ENCODE data around the gene UBR2. TPM values are rescaled to one million over a fixed set of nuclear protein-coding genes. Genes with fewer than 3 reads are reported as not detected.

The UBR2 gene
- total and polyA plus RNA-seq, 9 donors, result 13.5 to 22.6 (median 15.3) TPM

GRCh38 chr6:42530296-42530695 lies 33.5 kb upstream of the UBR2 start:
- 83% methylated on average over 1 of the region's 1 CpG for WGBS (ENCODE audit: insufficient coverage)
- DNase-seq, result no peak
- H3K27ac ChIP-seq (ENCODE audit: low read length), result no peak overlapping the region
- no peaks in the 10 kb centered on the region for H3K27me3 ChIP-seq (ENCODE audit: control insufficient read depth, insufficient read depth, low read length)
- H3K4me3 ChIP-seq (ENCODE audit: low read length), result no peak overlapping the region
- no peaks in the 10 kb centered on the region for H3K4me1 ChIP-seq (ENCODE audit: control insufficient read depth, insufficient read depth, low read length)
- H3K36me3 ChIP-seq (ENCODE audit: control insufficient read depth, insufficient read depth, low read length), result no peaks in the 10 kb centered on the region
- no peaks in the 10 kb centered on the region for H3K9me3 ChIP-seq (replicated peaks; ENCODE audit: control insufficient read depth, low read depth, low read length)

DNA sequence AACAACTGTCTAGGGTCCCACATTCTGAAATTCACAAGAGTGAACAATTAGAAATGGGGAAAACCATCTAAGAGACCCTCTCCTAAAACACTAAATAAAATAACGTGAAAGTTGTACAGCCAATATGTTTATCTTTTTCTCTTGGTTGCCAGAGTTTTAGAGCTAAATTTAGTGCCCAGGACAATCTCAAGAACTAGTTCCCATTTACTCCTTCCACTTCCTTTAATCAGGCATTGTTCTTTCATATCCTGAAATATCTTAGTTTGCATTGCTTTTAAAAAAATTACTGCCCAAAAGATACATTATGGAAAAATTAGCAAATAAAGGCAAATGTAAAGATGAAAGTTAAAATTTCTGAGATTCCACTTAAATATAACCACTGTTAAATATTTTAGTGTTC lies 33.1 kb upstream of the UBR2 start:
- WGBS (ENCODE audit: insufficient coverage), result no CpG with 5 or more reads among the region's 1 CpG
- DNase-seq, result peak; percentile 11
- Histone ChIP-seq H3K27ac (ENCODE audit: low read length) (no peak overlapping the region), H3K4me1 (ENCODE audit: control insufficient read depth, insufficient read depth, low read length) (no peaks in the 10 kb centered on the region), H3K9me3 (replicated peaks; ENCODE audit: control insufficient read depth, low read depth, low read length) (no peaks in the 10 kb centered on the region), H3K4me3 (ENCODE audit: low read length) (no peak overlapping the region), H3K36me3 (ENCODE audit: control insufficient read depth, insufficient read depth, low read length) (no peaks in the 10 kb centered on the region), H3K27me3 (ENCODE audit: control insufficient read depth, insufficient read depth, low read length) (no peaks in the 10 kb centered on the region)

- H3K36me3 ChIP-seq (ENCODE audit: control insufficient read depth, insufficient read depth, low read length), result no peaks in the 10 kb centered on the region
- no peaks in the 10 kb centered on the region for H3K27me3 ChIP-seq (ENCODE audit: control insufficient read depth, insufficient read depth, low read length)
- no peak overlapping the region for H3K4me3 ChIP-seq (ENCODE audit: low read length)
- DNase-seq, result peak; percentile 62
- no peaks in the 10 kb centered on the region for H3K4me1 ChIP-seq (ENCODE audit: control insufficient read depth, insufficient read depth, low read length)
- H3K27ac ChIP-seq (ENCODE audit: low read length), result no peak overlapping the region
- no peaks in the 10 kb centered on the region for H3K9me3 ChIP-seq (replicated peaks; ENCODE audit: control insufficient read depth, low read depth, low read length)
These were observed 31.7 kb upstream of the UBR2 start for GRCh38 chr6:42532038-42532669.

GRCh38 chr6:42533794-42534193 lies 30.0 kb upstream of the UBR2 start:
- 100% methylated on average over 1 of the region's 5 CpGs for WGBS (ENCODE audit: insufficient coverage)
- no peaks in the 10 kb centered on the region for H3K27me3 ChIP-seq (ENCODE audit: control insufficient read depth, insufficient read depth, low read length)
- H3K4me1 ChIP-seq (ENCODE audit: control insufficient read depth, insufficient read depth, low read length), result no peaks in the 10 kb centered on the region
- no peaks in the 10 kb centered on the region for H3K9me3 ChIP-seq (replicated peaks; ENCODE audit: control insufficient read depth, low read depth, low read length)
- no peak for DNase-seq
- no peak overlapping the region for H3K27ac ChIP-seq (ENCODE audit: low read length)
- no peak overlapping the region for H3K4me3 ChIP-seq (ENCODE audit: low read length)
- no peaks in the 10 kb centered on the region for H3K36me3 ChIP-seq (ENCODE audit: control insufficient read depth, insufficient read depth, low read length)

GRCh38 chr6:42537536-42537935 lies 26.3 kb upstream of the UBR2 start:
- 100% methylated on average over 1 of the region's 1 CpG for WGBS (ENCODE audit: insufficient coverage)
- no peaks in the 10 kb centered on the region for H3K9me3 ChIP-seq (replicated peaks; ENCODE audit: control insufficient read depth, low read depth, low read length)
- no peak overlapping the region for H3K4me3 ChIP-seq (ENCODE audit: low read length)
- no peak overlapping the region for H3K27ac ChIP-seq (ENCODE audit: low read length)
- H3K27me3 ChIP-seq (ENCODE audit: control insufficient read depth, insufficient read depth, low read length), result no peaks in the 10 kb centered on the region
- no peaks in the 10 kb centered on the region for H3K36me3 ChIP-seq (ENCODE audit: control insufficient read depth, insufficient read depth, low read length)
- DNase-seq, result no peak
- no peaks in the 10 kb centered on the region for H3K4me1 ChIP-seq (ENCODE audit: control insufficient read depth, insufficient read depth, low read length)

DNA sequence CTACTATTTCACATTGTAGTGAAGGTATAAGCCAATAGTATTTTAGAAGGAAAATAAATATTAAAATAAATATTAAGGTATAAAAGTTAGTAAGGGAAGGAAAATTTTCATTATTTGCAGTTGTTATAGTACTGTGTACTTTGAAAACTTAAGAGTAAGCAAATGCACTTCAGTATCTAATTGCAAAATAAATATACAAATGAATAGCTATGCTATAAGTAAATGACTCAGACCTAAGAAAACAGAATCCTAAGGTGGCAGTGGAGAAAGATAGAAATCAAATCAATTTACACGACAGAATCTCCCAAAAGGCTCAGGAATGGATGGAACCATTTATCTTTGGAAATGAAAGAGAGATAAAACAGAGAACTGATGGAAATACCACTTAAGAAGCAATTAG lies 24.7 kb upstream of the UBR2 start:
- no peaks in the 10 kb centered on the region for H3K36me3 ChIP-seq (ENCODE audit: control insufficient read depth, insufficient read depth, low read length)
- H3K9me3 ChIP-seq (replicated peaks; ENCODE audit: control insufficient read depth, low read depth, low read length), result no peaks in the 10 kb centered on the region
- no peak for DNase-seq
- H3K4me1 ChIP-seq (ENCODE audit: control insufficient read depth, insufficient read depth, low read length), result no peaks in the 10 kb centered on the region
- H3K27me3 ChIP-seq (ENCODE audit: control insufficient read depth, insufficient read depth, low read length), result no peaks in the 10 kb centered on the region
- H3K27ac ChIP-seq (ENCODE audit: low read length), result no peak overlapping the region
- no CpG with 5 or more reads among the region's 1 CpG for WGBS (ENCODE audit: insufficient coverage)
- no peak overlapping the region for H3K4me3 ChIP-seq (ENCODE audit: low read length)

DNA sequence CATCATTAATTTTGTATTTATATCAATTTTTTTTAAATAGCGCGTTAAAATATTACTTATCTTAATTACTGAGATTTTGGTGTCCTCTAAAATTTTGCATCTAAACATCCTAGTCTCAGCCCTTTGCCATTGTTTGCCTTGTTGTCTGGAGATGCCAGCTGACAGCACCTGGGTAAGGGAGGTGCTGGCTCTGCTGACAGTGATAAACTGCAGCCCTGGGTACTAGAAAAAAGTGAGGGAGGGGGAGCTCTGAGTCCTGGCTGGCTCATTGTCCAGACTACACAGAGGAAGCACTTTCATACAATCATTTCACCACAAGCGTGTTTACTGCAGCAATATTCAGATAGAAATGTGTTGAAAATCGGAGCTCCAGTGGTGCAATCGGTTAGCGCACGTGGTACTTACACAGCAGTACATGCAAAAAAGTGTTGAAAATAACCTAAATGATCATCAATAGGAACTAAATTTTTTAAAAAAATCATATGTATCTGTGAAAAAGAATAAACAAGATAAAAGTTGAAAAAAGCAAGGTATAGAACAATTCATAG lies 18.5 kb upstream of the UBR2 start:
- no peak for DNase-seq
- Histone ChIP-seq H3K36me3 (ENCODE audit: control insufficient read depth, insufficient read depth, low read length) (no peaks in the 10 kb centered on the region), H3K27ac (ENCODE audit: low read length) (no peak overlapping the region), H3K4me3 (ENCODE audit: low read length) (no peak overlapping the region), H3K4me1 (ENCODE audit: control insufficient read depth, insufficient read depth, low read length) (peaks cover 10% of the 10 kb centered on the region), H3K27me3 (ENCODE audit: control insufficient read depth, insufficient read depth, low read length) (no peaks in the 10 kb centered on the region), H3K9me3 (replicated peaks; ENCODE audit: control insufficient read depth, low read depth, low read length) (no peaks in the 10 kb centered on the region)
- 82% methylated on average over 2 of the region's 7 CpGs for WGBS (ENCODE audit: insufficient coverage)

- no peaks in the 10 kb centered on the region for H3K9me3 ChIP-seq (replicated peaks; ENCODE audit: control insufficient read depth, low read depth, low read length)
- peak; percentile 88 for DNase-seq
- 2% methylated on average over 16 of the region's 27 CpGs for WGBS (ENCODE audit: insufficient coverage)
- H3K27me3 ChIP-seq (ENCODE audit: control insufficient read depth, insufficient read depth, low read length), result no peaks in the 10 kb centered on the region
- no peaks in the 10 kb centered on the region for H3K36me3 ChIP-seq (ENCODE audit: control insufficient read depth, insufficient read depth, low read length)
- H3K27ac ChIP-seq (ENCODE audit: low read length), result peak overlapping the region; percentile 42
- H3K4me3 ChIP-seq (ENCODE audit: low read length), result peak overlapping the region; percentile 66
- H3K4me1 ChIP-seq (ENCODE audit: control insufficient read depth, insufficient read depth, low read length), result peaks cover 10% of the 10 kb centered on the region
These were observed 16.2 kb upstream of the UBR2 start for GRCh38 chr6:42547407-42548329.

- Histone ChIP-seq H3K27ac (ENCODE audit: low read length) (no peak overlapping the region), H3K36me3 (ENCODE audit: control insufficient read depth, insufficient read depth, low read length) (no peaks in the 10 kb centered on the region), H3K4me1 (ENCODE audit: control insufficient read depth, insufficient read depth, low read length) (peaks cover 10% of the 10 kb centered on the region), H3K9me3 (replicated peaks; ENCODE audit: control insufficient read depth, low read depth, low read length) (no peaks in the 10 kb centered on the region), H3K27me3 (ENCODE audit: control insufficient read depth, insufficient read depth, low read length) (peaks cover 2% of the 10 kb centered on the region), H3K4me3 (ENCODE audit: low read length) (no peak overlapping the region)
- 57% methylated on average over 1 of the region's 1 CpG for WGBS (ENCODE audit: insufficient coverage)
- no peak for DNase-seq
These were observed 13.6 kb upstream of the UBR2 start for GRCh38 chr6:42550277-42550676.

GRCh38 chr6:42551217-42551616 lies 12.6 kb upstream of the UBR2 start:
- peaks cover 10% of the 10 kb centered on the region for H3K4me1 ChIP-seq (ENCODE audit: control insufficient read depth, insufficient read depth, low read length)
- no peaks in the 10 kb centered on the region for H3K36me3 ChIP-seq (ENCODE audit: control insufficient read depth, insufficient read depth, low read length)
- 80% methylated on average over 1 of the region's 1 CpG for WGBS (ENCODE audit: insufficient coverage)
- no peak for DNase-seq
- H3K27ac ChIP-seq (ENCODE audit: low read length), result no peak overlapping the region
- peaks cover 2% of the 10 kb centered on the region for H3K27me3 ChIP-seq (ENCODE audit: control insufficient read depth, insufficient read depth, low read length)
- no peaks in the 10 kb centered on the region for H3K9me3 ChIP-seq (replicated peaks; ENCODE audit: control insufficient read depth, low read depth, low read length)
- no peak overlapping the region for H3K4me3 ChIP-seq (ENCODE audit: low read length)
